NCI-H526 (cell line): Measurements from ENCODE around the gene MB21D2.

Experiments used
- DNase-seq, 2 experiments: peaks; one replicate each; lab custom pipeline; 2025; lab: John Stamatoyannopoulos, UW

The MB21D2 gene

DNA sequence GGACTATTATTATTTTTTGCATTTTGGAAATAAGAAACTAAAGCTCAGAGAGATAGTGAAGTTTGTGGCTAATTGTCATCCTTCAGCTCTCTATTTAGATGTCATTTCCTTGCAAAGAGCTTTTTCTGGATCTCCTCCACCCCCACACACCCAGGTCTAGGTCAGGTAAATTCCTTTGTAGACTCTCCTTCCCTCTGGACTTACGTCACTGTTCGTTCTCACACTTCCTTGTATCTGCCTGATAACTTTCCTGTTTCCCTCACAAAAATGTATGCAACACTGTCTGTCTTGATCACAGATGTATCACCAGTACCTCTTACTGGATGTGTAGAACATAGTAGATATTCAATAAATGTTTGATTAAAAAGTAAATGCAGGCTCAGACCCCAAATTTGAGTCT is 6.1 kb upstream of the MB21D2 start:
- no peak for DNase-seq

DNA sequence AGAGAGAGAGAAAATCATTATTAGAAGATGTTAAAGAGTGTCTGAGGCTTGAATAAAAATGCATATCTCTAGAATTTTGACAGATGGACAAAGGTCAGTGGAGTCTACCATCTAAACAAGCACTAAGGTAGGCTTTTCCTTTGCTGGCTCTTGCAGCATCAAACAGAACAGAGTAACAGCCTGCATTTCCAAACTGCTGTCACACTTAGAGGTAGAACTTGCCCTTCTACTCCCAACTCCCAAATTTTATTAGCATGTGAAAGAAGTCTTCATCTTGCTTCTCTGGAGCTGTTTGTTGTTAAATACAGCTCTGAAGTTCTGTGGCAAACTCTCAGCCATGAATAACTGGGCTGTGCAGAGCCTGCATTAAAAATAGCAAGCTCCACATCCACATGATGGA is 4.1 kb upstream of the MB21D2 start:
- DNase-seq: no peak

GRCh38 chr3:192920411-192920810 is 2.8 kb upstream of the MB21D2 start:
- no peak for DNase-seq

GRCh38 chr3:192919901-192920300 is 2.2 kb upstream of the MB21D2 start:
- no peak for DNase-seq

DNA sequence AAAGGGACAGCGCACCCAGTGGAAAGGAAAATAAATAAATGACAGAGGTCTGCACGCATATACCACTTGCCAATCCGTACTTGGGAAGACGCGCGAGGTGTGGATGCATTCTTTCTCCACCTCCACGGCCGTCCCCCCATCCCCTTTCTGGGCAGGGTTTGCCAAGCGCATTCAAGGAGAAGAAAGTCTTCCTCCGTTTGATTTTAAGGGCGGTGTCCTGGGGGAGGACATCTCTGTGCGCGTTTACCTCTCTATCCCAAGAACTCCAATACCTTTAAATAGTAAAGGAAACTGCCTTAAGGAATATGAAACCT is 576 bp upstream of the MB21D2 start:
- DNase-seq: no peak

DNA sequence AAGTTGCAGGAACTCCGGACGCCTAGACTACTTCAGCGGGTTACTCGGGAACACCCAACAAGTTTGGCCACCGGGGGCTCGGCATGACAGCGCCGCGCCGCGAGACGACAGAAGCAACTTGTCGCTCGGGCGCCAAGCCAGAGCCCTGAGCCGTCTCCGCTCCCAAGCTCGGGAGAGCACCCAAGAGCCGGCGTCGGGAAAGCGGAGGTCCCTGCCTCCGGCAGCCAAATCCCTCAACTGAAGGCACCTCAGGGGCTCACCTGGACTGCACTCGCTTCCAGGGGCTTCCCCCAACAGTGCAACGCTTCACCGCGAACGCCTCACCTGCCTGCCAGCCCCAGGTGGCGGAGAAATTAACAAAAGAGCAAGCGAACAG is 640 bp downstream of the MB21D2 start:
- DNase-seq: peak; percentile 77 to 92

DNA sequence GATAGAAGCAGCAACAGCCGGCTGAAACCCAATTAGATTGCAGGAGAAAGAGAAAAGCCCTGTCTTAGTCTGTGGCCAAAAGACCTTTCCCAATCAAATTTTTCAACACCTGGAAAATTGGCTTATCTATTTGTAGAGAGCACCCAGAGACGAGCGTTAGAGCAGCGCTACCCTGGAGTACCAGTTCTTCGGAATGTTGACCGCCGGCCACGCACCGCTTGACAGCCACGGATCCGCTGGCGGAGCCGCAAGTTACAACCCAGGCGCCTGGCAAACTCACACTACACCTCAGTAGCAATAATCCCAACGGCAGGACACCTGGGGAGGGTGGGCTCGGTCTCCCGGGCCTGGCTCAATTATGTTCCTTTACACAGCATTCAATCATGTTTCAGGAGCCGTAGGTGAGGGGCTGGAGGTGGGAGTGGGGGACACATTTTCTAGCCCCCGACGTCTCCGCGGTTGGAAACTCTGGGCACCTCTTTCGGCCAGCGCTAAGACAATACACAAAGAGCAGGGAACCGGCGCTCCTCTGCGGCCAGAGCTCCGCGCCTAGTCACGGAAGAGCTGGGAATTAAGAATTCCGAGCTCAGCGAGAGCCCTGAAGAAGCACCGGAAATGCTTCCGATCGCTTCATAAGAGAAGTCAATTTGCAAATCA is 1.2 kb downstream of the MB21D2 start:
- DNase-seq: peak; percentile 68 to 92

DNA sequence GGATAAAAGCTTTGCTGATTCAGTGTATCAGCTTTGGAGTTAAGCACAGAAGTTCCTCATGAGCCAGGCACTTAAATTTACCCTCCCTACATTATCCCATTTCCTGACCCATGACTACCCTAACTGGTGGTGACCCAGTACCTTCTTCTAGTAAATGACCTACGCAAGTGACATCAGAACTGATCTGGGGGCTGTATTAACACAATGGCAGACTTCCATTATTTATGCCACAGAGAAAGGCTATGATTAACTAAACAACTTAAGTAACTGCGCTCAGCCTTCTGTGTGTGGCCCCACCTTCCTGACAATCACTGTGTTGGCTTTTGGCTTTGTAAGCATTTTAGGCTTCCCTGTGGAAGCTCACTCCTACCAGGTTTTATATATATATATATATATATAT is 1.9 kb downstream of the MB21D2 start:
- DNase-seq: no peak

DNA sequence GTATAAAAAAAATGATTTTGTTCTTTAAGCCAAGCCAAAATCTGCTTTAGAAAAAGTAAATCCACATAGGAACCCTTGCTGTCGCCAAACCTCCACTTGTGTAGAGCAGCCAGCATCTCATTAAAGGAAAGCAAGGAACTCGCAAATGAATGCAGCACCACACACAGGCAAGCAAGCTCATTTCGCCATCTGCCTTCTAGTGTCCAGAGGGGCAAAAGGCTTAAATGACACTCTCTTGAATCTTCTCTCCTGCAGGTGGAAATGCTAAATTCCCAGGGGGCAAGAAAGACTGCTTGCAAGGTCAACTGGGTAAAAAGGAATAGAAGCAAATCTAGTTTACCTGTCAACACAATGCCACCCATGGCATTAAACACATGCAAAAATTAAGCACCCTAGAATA is 2.4 kb downstream of the MB21D2 start:
- DNase-seq: peak; percentile 52 to 85

DNA sequence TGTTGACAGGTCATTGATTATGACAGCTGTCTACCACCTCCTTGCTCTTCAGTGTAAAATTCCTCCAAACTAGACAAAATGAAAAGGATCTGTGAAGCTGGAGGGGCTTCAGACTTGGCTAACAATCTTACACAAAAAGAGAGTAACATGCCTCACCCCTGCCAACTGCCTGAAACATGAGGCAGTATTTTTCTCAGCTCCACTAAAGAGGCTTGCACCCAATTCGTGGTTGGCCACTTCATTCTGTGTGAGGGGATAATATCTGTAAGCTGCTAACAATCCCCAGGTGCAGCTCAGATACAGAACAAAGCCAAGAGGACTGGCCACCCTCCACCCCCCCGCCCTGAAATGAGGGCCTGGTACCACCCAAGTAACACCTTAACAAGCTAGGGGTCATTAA is 2.8 kb downstream of the MB21D2 start:
- DNase-seq: peak in 1 of 2 experiments; percentile 62

DNA sequence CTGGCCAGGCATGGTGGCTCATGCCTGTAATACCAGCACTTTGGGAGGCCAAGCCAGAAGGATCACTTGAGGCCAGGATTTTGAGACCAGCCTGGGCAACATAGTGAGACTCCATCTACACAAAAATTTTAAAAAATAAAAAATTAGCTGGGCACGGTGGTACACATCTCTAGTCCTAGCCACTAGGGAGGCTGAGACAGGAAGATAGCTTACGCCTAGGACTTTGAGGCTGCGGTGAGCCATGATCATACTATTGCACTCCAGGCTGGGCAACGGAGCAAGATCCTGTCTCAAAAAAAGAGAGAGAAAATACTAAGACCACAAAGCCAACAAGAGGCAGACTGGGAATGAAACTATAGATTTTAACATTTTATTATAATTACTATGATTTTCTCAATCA is 4.1 kb downstream of the MB21D2 start:
- no peak for DNase-seq

GRCh38 chr3:192911293-192911692 is 6.4 kb downstream of the MB21D2 start:
- DNase-seq: no peak

DNA sequence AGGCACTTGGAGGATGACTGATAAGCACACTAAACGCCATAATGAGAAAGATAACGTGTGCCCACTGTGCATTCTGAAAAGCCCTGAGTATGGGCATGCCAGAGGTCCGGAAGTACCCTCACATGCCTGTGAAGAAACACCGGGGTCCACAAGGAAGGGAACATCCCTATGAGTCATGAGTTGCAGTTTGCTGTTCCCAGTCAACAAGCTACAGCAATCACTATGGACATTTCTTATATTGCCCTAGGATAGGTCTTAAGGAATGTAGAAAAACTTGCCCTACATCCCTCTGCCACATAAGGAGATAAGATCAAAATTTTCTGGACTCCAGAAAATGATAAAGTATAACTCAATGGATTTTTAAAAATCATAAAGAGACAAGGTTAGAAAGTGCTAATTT is 9.9 kb downstream of the MB21D2 start:
- DNase-seq: no peak

GRCh38 chr3:192906940-192907339 is 10.7 kb downstream of the MB21D2 start:
- DNase-seq: no peak

GRCh38 chr3:192905980-192906678 is 11.5 kb downstream of the MB21D2 start:
- no peak for DNase-seq

- no peak for DNase-seq
These were observed 12.9 kb downstream of the MB21D2 start for GRCh38 chr3:192904632-192905289.

- no peak for DNase-seq
These were observed 15.1 kb downstream of the MB21D2 start for GRCh38 chr3:192902549-192902948.

DNA sequence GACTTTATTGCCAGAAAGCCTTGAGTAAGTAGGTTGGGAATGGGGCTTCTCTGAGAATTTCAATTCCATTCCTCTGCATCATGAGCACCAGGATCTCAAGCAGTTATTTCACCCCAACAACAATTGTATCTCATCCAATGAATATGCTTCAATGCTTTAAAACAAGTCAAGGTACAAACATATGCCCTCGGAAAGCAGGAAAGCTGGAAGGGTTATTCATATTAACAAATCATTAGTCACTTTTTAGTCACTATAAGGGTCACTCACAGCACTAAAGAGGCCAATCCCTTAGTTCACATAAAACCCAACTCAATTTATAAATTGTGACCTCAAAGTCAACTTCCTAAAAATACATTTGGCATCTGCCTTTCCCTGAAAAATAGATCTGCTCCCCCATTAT is 16.2 kb downstream of the MB21D2 start:
- DNase-seq: no peak

DNA sequence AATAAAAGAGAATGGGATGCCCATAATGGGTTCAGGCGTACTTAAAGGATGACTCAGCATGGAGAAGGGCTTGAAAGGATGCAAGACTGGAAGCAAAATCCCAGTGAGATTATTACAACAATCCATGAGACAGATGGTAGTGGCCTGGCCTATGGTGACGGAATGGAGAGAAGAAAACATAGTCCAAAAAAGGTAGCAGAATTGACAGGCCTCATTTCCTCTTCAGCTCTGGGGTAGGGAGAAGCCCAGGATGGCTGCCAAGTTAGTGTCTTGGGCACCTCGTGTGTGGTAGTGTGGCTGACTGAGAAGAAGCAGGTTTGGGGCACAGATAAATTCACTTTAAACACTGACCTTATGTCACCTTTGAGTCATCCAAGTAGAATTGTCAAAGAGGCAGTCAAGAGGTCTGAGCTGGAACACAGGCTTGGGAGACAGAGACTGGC is 18.1 kb downstream of the MB21D2 start:
- no peak for DNase-seq

- DNase-seq: no peak
These were observed 20.7 kb downstream of the MB21D2 start for GRCh38 chr3:192897005-192897404.

DNA sequence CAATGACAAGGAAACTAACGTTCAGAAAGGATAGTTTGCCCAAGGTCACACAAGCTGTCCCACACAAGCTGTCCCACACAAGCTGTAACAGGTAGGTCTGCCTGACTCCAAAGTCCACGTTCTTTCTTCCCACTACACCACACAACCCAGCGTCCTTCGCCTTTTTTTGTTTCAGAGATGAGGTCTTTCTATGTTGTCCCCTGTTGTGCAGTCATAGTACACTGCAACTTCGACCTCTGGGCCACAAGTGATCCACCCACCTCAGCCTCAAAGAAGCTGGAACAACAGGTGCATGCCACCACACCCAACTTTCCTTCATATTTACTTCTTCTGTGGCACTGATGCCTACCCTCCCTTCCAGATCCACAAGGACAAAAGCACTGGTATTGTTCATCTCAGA is 21.4 kb downstream of the MB21D2 start:
- DNase-seq: no peak

DNA sequence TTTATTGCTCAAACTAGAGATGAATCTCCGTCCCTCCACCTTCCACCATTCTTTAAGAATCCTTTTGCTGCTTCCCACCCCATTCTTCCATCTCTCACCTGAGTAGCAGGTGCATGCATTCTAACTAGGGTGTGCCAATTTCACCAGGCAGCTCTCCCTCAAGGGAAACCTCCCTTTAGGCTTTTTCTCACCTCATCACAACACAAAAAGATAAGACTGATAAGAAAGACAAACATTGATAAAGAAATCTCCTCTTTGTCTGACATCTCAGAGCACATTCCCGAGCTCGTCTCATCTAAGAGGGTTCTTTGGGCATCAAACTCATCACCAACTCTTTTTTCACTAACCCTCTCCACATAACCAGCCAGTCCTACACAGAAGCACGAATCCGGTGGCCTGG is 23.0 kb downstream of the MB21D2 start:
- DNase-seq: no peak

- no peak for DNase-seq
These were observed 24.5 kb downstream of the MB21D2 start for GRCh38 chr3:192892981-192893700.
